HuH-7 (cell line): ENCODE results near the gene ZNF284.
A peak's percentile ranks its signal among the peaks of the same experiment; 100 is the strongest.

Experiments used
- DNase-seq: peaks from one replicate; pipeline ENCODE4 v3.0.0; 2011; ENCODE audit warnings: low spot score

Gene ZNF284

DNA sequence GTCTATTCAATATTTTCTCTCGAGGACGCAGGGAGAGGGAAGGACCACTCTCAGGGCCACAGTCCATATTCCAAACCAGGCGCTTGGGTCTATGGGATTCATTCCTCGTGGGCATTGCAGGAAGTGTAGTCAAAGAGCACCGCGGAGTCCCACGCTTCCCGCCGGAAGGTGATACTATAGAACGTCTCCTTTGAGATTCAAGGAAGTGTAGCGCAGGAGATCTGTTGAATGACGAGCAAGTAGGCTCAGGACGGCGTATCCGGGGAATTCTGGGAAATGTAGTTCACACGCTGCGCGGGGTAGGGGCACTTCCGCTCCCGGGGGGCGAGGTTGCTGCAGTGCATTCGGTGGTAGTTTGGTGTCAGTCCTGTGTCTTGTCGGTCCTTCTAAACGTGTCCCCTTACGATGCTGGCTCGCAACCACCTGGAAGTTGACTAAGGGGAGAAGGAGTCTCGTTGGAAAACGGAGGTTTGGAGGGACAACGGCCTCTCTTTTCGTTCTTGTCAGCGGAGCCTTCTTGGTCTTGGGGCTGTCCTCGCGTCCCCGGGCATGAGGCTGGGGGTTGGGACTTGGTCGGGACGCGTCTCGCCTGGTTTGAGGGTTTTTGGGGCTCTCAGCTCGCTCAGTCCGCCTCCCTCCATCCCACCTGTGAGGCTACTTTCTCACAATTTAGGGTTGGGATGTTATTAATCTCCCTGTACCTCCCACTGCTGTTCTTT is at the start of gene ZNF284:
TSS of gene ZNF284 (plus strand) at position 336 of the 719 bp plus-strand sequence. CDS start 4,231 bp downstream, outside the sequence.
- peak; percentile 84 for DNase-seq

DNA sequence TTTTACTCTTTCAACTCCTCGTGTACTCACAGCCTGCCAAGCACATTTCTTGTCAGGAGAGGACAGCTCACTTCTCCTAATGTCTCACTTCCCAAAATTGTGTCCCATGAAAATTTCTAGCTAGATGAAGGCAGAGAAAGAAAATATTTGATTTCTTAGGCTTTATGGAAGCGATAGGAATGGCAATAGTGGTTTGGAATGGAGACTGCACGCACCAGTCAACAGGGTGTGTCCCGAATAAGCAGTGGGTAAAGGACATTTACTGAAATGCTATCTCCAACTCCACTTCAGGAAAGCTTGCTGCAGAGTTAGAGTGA is 47.1 kb upstream of the ZNF284 start:
- DNase-seq, result no peak

DNA sequence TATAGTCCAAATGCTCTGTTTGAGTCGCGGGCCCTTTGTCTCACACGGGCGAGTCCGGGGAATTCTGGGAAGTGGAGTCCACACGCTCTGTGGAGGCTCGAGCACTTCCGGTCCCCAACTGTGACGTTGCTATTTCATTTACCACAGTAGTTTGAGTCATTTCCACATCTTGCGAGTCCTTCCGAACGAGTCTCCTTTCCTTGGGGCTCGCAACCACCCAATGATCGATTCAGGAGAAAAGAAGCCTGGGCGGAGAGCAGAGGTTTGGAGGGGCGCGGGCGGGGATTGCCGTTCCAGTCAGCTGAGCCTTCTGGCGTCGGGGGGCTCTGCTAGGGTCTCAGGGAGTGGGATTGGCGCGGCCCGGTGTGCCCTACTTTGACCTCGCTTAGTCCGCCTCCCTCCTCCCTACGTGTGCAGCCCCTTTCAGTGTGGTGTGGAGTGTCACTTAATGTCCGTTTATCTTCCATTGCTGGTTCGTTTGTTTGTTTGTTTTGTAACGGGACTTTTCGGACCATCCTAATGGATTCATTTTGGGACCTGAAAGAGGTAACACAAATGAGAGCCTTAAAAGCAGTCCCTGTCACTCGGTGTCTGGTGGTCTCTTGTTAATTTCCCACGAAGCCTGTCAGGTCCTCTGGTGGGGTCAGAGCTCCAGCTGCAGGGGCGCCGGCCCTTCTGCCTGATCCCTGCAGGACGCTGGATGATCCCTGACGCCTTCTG is 46.6 kb upstream of the ZNF284 start, which contains the start of gene ZNF222:
TSS of gene ZNF222 (plus strand) at position 163 of the 720 bp plus-strand sequence. CDS start at position 221, 58 bp downstream.
- DNase-seq, result peak; percentile 57

GRCh38 chr19:44026622-44027021 is 45.3 kb upstream of the ZNF284 start:
- DNase-seq, result no peak

DNA sequence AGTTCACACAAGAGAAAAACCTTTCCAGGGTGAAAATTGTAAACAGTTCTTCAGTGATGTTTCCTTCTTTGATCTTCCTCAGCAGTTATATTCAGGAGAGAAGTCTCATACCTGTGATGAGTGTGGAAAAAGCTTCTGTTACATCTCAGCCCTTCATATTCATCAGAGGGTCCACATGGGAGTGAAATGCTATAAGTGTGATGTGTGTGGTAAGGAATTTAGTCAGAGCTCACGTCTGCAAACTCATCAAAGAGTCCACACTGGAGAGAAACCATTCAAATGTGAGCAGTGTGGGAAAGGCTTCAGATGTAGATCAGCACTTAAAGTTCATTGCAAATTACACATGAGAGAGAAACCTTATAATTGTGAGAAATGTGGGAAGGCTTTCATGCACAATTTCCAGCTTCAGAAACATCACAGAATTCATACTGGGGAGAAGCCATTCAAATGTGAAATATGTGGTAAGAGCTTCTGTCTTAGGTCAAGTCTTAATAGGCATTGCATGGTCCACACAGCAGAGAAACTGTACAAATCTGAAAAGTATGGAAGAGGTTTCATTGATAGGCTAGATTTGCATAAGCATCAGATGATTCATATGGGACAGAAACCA is 39.9 kb upstream of the ZNF284 start:
- DNase-seq, result no peak

- no peak for DNase-seq
Observed at GRCh38 chr19:44042147-44042546, 29.8 kb upstream of the ZNF284 start.

- DNase-seq, result no peak
Observed at GRCh38 chr19:44050740-44051649, 21.0 kb upstream of the ZNF284 start.

GRCh38 chr19:44051650-44052402 is 20.1 kb upstream of the ZNF284 start, which contains the start of gene ZNF223:
TSS of gene ZNF223 (plus strand) at chr19:44052036. CDS start at chr19:44055177, 3,141 bp downstream.
- DNase-seq, result peak; percentile 88

- no peak for DNase-seq
Observed at GRCh38 chr19:44055870-44056269, 16.1 kb upstream of the ZNF284 start.

DNA sequence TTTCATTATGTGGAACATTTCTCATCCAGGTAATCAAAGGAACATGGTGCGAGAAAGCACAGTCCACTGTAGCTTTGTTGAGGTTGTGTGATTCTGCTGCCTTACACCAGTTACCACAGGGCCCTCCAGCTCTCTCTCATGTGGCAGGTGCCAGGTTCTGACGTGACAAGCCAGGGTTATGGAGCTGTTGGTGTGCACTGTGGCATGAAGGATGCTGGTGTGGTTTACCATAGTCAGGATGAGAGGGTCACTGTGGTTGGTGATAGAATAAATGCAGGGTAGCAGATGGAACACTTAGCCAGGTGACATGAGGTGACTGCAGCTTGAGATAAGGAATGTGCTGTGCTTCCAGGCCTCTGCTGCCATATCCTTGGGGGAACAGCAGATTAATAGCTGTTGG is 12.7 kb upstream of the ZNF284 start:
- no peak for DNase-seq

DNA sequence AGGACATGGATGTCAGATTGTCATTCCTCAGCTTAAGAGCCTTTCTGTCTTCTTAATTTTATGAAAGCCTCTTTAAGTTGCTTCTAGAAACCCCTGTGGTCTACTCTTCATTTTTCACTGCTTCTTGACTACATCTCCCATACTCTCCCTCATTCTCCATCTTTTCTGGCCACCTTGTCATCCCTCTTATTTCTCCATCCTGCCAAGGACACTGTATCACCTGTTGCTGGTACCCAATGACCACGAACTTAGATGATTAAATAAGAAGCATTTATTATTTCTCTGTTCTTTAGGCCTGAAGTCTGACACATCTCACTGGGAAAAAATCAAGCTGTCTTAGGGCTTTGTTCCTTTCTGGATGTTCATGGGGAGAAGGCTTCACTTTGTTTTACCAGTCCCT is 10.9 kb upstream of the ZNF284 start:
- DNase-seq, result no peak

GRCh38 chr19:44066305-44066704 is 5.7 kb upstream of the ZNF284 start:
- no peak for DNase-seq

DNA sequence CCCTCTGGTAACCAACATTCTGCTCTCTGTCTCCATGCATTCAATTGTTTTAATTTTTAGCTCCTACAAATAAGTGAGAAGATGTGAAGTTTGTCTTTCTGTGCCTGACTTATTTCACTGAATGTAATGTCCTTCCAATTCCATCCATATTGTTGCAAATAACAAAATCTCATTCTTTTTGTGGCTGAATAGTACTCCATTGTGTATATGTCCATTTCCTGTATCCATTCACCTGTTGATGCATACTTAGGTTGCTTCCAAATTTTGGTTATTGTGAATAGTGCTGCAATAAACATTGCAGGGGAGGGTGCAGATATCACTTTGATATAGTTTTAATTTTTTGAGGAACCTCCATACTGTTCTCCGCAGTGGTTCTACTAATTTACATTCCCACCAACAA is 2.5 kb upstream of the ZNF284 start:
- DNase-seq, result no peak

- no peak for DNase-seq
Observed at GRCh38 chr19:44072543-44073401, 813 bp downstream of the ZNF284 start.

GRCh38 chr19:44076325-44076724 is 4.4 kb downstream of the ZNF284 start:
- DNase-seq, result no peak

DNA sequence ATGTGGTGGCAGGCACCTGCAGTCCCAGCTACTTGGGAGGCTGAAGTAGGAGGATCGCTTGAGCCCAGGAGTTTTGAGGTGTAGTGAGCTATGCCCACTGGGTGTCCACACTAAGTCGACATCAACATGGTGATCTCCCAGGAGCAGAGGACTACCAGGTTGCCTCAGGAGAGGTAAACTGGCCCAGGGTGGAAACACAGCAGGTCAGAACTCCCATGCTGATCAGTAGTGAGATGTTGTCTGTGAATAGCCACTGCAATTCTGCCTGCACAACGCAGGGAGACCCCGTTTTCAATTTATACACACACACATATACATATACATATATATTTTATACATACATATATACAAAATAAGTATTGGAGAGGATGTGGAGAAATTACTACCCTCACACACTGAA is 20.1 kb downstream of the ZNF284 start:
- no peak for DNase-seq

DNA sequence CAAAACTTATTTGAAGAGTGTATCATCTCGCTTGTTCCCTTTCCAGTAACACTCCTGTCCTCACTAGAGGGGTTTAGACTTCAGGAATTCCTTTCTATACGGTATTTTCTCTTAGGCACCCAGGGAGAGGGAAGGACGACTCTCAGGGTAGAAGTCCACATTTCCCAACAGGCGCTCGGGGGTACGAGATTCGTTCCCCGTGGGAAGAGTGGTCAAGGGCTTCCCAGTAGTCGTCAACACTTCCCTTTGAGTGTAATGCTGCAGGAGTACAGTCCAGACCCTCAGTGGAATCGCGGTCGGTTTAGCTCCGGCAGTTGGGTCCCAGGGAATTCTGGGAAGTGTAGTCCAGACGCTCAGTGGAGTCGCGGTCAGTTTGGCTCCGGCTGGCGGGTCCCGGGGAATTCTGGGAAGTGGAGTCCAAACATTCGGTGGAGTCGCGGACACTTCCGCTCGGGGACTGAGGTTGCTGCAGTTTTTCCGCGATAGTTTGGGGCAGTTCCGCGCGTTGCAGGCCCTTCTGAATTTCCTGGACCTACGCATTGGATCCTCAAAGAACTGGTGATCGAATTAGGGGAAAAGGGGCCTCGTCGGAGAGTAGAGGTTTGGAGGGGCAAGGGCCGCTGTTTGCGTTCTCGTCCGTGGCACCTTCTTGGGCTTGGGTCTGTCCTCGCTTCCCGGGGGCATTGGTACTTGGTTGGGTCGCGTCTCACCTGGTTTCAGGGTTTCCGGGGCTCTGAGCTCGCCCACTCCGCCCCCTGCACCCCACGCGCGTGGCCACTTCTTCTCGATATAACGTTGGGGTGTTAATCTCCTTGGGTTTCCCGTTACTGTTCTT is 22.2 kb downstream of the ZNF284 start, which contains the start of gene ZNF224:
TSS of gene ZNF224 (plus strand) at position 431 of the 835 bp plus-strand sequence. CDS start 3,513 bp downstream, outside the sequence.
- DNase-seq, result peak; percentile 78

GRCh38 chr19:44107751-44108150 is 35.8 kb downstream of the ZNF284 start:
- DNase-seq, result no peak

- DNase-seq, result no peak
Observed at GRCh38 chr19:44109458-44109857, 37.5 kb downstream of the ZNF284 start.
